Peyer's patch (tissue), 4 donors: ENCODE measurements around the gene WDR87.

Experiments used
- CTCF ChIP-seq, 6 experiments: fragments of 450-650 bp in 4 of 6; fragments of 200-600 bp in 2 of 6; sonication (generic) in 1 of 6; IDR thresholded peaks; one replicate each; pipeline ENCODE4 v1.5.1; 2017 to 2019; ENCODE audit warnings: antibody characterized with exemption in 6 of 6, mild to moderate bottlenecking in 3 of 6, moderate library complexity in 1 of 6
- POLR2A ChIP-seq, 2 donors: fragments of 450-650 bp; IDR thresholded peaks; one replicate each; pipeline ENCODE4 v1.5.1; 2017; ENCODE audit warnings: antibody characterized with exemption in 2 of 2, mild to moderate bottlenecking in 2 of 2, moderate library complexity in 2 of 2

DNA sequence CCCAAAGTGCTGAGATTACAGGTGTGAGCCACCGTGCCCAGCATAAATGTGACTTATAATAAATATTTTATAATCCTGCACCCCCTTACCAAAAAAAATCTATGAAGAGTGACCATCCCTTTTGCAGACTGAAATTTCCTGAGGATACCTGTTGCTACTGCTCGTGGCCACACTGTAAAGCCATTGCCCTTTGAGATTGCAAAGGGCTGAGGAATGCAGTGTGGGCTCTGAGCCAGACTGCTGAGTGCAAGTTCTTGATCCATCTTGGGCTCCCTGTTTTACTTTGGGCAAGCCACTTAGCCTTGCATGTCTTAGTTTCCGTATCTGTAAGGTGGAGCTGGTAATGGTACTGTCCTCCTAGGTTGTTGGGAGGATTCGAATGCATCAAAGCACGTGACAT is 24.0 kb upstream of the WDR87 start:
- TF ChIP-seq CTCF (IDR thresholded peaks at IDR 0.05) (no peak), POLR2A (IDR thresholded peaks at IDR 0.05) (no peak)
